ENCODE data around the gene STK32B. TPM values are rescaled to one million over a fixed set of nuclear protein-coding genes. Genes with fewer than 3 reads are reported as not detected.

STK32B gene
- total and polyA plus RNA-seq, 2 of the 4 experiments (the other 2 are of a cell fraction) = 5.5 to 6.3 TPM

- Histone ChIP-seq H2BK5ac (ENCODE audit: low read depth, low read length, poor library complexity, severe bottlenecking) (no peak overlapping the region), H3K9ac (ENCODE audit: low read depth, low read length) (no peak overlapping the region), H3K18ac (ENCODE audit: low read depth, low read length) (no peak overlapping the region), H3K27me3 (ENCODE audit: control insufficient read depth, insufficient read depth, low read length) (no peaks in the 10 kb centered on the region), H2BK20ac (ENCODE audit: low read depth, low read length) (no peak overlapping the region), H3K36me3 (ENCODE audit: control insufficient read depth, insufficient read depth, low read length) (no peaks in the 10 kb centered on the region), H3K79me1 (ENCODE audit: low read depth in 1 of 2, low read length in 2 of 2) (peaks cover 0 to 13% of the 10 kb centered on the region in 2 experiments; a peak in 2 of 4 replicates), H4K20me1 (ENCODE audit: insufficient read depth, low read length) (no peaks in the 10 kb centered on the region; the same call in 1 of the 2 replicates), H2BK120ac (ENCODE audit: low read depth, low read length) (no peak overlapping the region), H3K23ac (ENCODE audit: low read depth, low read length) (no peak overlapping the region), H3K4me3 (ENCODE audit: insufficient read depth, low read depth, low read length) (no peak overlapping the region), H3K56ac (ENCODE audit: extremely low read depth, insufficient read depth, low read length) (no peak overlapping the region), H3K27ac (ENCODE audit: insufficient read depth, low read length) (no peak overlapping the region), H3K9me1 (ENCODE audit: insufficient read depth, low read length) (peaks cover 3% of the 10 kb centered on the region; the same call in 1 of the 2 replicates), H2AK5ac (ENCODE audit: low read depth, low read length) (no peak overlapping the region), H2AK9ac (replicated peaks; ENCODE audit: low read depth, low read length, poor library complexity) (no peak overlapping the region), H2BK15ac (ENCODE audit: low read depth, low read length) (no peak overlapping the region), H2AFZ (replicated peaks; ENCODE audit: low read length, poor library complexity) (no peak overlapping the region), H3K4ac (ENCODE audit: low read depth, low read length) (no peak overlapping the region), H3K4me1 (ENCODE audit: control insufficient read depth, insufficient read depth, low read length) (no peaks in the 10 kb centered on the region), H4K8ac (ENCODE audit: low read depth in 2 of 2, low read length in 2 of 2) (no peak overlapping the region), H3K14ac (replicated peaks; ENCODE audit: low read depth, low read length) (no peak overlapping the region), H3K4me2 (ENCODE audit: low read depth, low read length) (no peak overlapping the region), H3K9me3 (ENCODE audit: control insufficient read depth, insufficient read depth, low read length) (peaks cover 3% of the 10 kb centered on the region; the same call in 1 of the 2 replicates), H4K91ac (ENCODE audit: insufficient read depth, low read depth, low read length) (no peak overlapping the region), H4K5ac (ENCODE audit: low read depth, low read length) (no peak overlapping the region)
- intact Hi-C loops (cut with micrococcal nuclease) = no loop called here
- DNase-seq (no peak), ATAC-seq (ENCODE audit: low read depth) (no peak)
- in situ Hi-C loops (cut with MboI; ENCODE audit: low sequenced_read_pairs) = no loop called here
- CTCF ChIA-PET = interaction anchor here (0.8 kb wide), 1 partner anchor 106 kb away, joined by 3 read pairs; no protein-coding TSS in a partner anchor
- dilution Hi-C loops (cut with HindIII; ENCODE audit: low sequenced_read_pairs, unreplicated experiment) = no loop called here
- 86% methylated on average over 1 of the region's 4 CpGs; no CpG with 5 or more reads in 1 of the 2 experiments for WGBS, 2 experiments (ENCODE audit: extremely low coverage in 2 of 2, insufficient read length in 1 of 2)
- no TSS peak for BruUV-seq (replicated peaks)
- POLR2A ChIA-PET (ENCODE audit: unreplicated experiment) = no interaction called here
- TF ChIP-seq USF2 (IDR thresholded peaks at IDR 0.05; ENCODE audit: low read depth, low read length) (no peak), MXI1 (IDR thresholded peaks at IDR 0.05; ENCODE audit: borderline replicate concordance, low read depth, low read length) (no peak), CTCF (conservative IDR thresholded peaks at IDR 0.05; ENCODE audit: low read depth, low read length) (no peak), CEBPB (IDR thresholded peaks at IDR 0.05; ENCODE audit: low read depth, low read length) (no peak), ELK1 (IDR thresholded peaks at IDR 0.05; ENCODE audit: borderline replicate concordance, low read depth, low read length) (no peak), CHD1 (IDR thresholded peaks at IDR 0.05; ENCODE audit: low read depth, low read length) (no peak), BHLHE40 (IDR thresholded peaks at IDR 0.05; ENCODE audit: low read depth, low read length) (no peak)
Observed at GRCh38 chr4:5100986-5101385, 49.7 kb downstream of the STK32B start.
